DMS 273 (cell line): ENCODE results near the gene PKP4.
A peak's percentile ranks its signal among the peaks of the same experiment; 100 is the strongest.

Source experiments
- DNase-seq: peaks from one replicate; lab custom pipeline; 2025; ENCODE audit not compliant: unreplicated experiment; lab: John Stamatoyannopoulos, UW

The PKP4 gene

GRCh38 chr2:158496986-158497385 lies 40.2 kb downstream of the PKP4 start:
- DNase-seq = no peak

GRCh38 chr2:158497486-158497885 lies 40.7 kb downstream of the PKP4 start:
- no peak for DNase-seq

DNA sequence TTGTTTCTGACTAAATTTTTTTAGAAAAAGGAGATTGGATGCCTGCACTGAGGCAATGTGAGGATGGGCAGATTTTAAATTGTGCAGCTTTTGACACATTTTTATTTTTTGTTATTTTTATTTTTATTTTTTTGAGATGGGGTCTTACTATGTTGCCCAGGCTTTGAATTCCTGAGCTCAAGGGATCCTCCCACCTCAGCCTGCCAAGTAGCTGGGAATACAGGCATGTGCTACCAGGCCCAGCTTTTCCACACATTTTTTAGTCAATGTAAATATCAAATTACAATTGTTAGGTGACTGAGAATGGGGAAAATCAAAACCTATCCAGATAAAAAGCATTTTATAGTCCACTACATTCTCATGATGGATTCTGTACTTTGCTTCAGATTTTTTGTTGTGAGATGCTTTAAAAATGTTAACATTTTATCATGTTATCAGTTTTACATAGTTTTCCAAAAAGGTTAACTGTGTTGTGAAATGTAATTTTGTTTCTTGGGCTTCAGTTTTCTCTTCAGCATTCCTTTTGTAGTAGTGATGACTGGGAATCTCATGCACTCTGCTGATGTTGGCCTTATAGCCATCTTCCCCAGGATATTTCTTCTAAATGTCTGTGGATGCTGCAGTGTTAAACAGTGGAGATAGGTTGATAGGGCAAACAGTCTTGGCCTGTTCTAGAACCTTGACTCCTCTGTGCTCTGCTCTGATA lies 41.4 kb downstream of the PKP4 start:
- DNase-seq = no peak

DNA sequence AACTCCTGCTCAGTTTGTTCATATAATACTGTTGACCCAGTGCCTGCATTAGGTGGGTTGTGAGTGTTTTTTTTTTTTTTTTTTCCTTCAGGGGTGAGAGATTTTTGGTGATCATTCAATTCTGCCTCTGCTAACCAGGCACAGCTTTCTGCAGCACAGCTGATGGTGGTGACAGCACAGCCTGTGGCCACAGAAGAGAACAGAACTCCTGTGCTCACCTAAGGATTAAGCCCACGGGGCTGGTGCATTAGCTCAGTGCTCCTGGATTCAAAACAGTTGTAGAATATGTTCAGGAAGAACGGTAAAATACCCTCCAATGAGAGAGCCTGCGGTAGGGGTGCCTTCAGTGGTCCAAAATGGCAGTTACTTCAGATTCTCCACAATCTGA lies 42.0 kb downstream of the PKP4 start:
- no peak for DNase-seq

- no peak for DNase-seq
Observed at GRCh38 chr2:158499383-158499782, 42.6 kb downstream of the PKP4 start.

DNA sequence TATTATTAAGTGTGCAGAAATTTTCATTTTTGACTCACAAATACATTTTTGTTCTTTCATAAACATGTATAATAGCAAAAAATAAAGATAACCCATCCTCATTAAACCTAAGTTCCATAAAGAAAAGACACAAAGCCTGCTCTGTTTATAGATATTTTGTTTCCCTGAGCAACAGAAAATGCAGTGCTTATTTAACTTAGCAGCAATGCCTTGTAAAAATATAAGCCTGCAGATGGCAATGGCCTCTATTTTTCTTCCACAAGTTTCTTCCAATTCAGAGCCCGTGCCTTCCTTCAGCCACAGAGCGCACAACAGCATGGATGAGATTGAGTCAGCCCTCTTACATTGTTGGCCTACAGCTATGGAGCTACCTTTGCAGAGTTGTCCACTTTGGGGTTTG lies 43.6 kb downstream of the PKP4 start:
- DNase-seq = no peak

GRCh38 chr2:158501301-158501700 lies 44.5 kb downstream of the PKP4 start:
- DNase-seq = peak; percentile 80

GRCh38 chr2:158502974-158503373 lies 46.2 kb downstream of the PKP4 start:
- DNase-seq = no peak

DNA sequence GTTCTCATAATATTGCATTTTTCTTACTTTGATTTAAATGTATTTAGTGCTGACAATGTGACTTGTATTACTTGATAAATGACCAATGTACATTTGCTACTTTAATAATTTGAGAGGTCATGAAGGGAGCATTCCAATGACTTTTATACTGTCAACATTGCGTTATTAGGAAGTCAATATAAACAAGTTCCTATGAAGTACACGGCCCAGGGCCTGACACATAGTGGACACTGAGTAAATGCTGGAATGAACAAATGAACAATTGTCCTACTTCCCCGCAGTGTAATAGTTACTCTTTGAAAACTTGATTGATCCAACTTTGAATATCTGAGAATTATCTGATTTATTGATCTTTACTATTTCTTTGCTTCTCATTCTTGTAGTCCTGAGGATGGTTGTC lies 47.3 kb downstream of the PKP4 start:
- no peak for DNase-seq

DNA sequence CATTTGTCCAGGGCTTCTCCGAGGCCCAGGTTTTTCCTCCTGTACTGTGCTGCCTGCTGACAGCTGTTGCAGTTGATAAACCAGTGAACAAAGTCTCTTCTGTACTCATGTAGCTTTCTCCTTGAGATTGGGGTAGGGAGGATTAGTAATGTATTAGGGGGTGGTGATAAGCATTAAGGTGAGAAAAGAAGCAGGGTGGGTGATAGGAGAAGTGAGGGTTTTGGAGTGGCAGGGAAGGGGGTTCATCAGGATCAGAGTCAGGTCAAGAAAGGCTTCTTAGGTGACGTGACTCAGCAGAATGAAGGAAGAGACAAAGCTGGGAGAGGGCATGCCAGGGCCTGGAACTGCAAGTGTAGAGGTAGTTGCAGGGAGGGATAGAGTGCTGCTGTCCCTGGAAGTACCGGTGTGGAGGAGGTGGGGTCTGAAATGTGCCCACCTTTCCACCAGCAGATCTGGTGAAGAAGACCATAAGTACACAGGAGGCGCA lies 48.7 kb downstream of the PKP4 start:
- DNase-seq = peak; percentile 55

DNA sequence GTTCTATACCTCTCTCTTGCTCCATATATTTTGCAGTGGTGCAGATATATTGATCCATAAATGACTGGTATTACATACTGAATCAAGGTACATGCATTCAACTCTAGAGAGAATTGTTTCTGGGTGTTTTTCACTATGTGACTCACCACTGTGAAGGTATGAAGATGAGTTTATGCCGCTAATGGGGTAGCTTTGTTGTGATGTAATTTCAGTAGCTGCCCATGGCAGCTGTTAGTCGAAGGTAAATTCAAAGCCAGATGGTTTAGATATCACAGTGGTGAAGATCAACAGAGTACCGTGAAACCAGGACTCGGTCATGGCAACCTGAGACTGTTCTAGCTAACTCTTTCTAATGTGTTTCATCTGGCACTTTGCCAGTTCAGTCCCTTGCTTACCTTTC lies 50.4 kb downstream of the PKP4 start:
- peak; percentile 87 for DNase-seq

DNA sequence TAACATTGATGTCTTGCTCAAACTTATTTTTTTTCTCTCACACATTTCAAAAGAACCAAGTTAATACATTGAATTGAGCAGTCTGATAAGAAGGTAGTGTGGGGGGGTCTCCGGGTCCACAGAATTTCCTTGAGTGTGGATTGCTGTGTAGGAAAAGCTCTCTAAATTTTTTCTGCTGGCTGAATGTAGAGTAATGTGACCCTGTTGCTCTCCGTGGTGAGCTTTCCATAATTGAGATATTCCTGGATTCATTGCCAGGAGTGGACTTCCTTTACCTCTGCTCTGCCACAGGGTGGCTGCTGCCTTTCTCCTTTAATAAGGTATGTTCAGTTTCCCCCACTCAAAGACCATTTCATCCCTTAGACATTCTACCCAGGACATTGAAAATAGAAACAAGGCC lies 50.9 kb downstream of the PKP4 start:
- peak; percentile 25 for DNase-seq

GRCh38 chr2:158509928-158510797 lies 53.4 kb downstream of the PKP4 start:
- no peak for DNase-seq

DNA sequence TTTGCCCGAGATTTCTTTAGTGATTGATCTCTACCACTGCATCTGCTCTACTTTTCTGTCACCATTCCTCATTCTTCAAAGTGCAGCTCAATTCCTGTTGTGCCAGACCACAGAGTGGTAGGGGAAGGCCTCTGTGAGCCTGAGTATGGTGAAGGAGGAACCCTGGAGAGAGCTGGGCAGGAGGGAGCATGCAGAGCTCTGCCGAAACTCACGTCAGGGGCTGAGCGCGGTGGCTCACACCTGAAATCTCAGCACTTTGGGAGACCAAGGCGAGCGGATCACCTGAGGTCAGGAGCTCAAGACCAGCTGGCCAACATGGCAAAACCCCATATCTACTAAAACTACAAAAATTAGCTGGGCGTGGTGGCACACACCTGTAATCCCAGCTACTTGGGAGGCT lies 54.1 kb downstream of the PKP4 start:
- no peak for DNase-seq

DNA sequence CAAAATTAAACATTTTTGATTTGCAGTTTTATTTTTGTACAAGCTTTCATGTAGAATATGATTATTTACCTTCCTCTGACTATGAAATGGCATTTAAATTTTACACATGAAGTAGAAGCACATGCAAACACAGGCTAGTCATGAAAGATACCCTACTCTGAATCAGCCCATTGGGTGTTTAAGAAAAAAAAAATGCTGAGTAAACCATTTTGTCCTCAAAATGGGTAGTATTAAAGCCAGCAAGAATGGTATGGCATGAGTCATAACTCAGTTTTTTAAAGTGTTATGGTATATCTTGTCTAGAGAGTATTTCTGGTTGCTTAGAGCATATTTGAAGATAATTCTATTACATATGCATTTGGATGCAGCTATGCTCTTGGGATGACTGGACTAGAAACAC lies 55.0 kb downstream of the PKP4 start:
- DNase-seq = no peak

- DNase-seq = peak; percentile 39
Observed at GRCh38 chr2:158512323-158512722, 55.6 kb downstream of the PKP4 start.

- no peak for DNase-seq
Observed at GRCh38 chr2:158513841-158514240, 57.1 kb downstream of the PKP4 start.

- DNase-seq = peak; percentile 35
Observed at GRCh38 chr2:158518084-158518483, 61.3 kb downstream of the PKP4 start.

DNA sequence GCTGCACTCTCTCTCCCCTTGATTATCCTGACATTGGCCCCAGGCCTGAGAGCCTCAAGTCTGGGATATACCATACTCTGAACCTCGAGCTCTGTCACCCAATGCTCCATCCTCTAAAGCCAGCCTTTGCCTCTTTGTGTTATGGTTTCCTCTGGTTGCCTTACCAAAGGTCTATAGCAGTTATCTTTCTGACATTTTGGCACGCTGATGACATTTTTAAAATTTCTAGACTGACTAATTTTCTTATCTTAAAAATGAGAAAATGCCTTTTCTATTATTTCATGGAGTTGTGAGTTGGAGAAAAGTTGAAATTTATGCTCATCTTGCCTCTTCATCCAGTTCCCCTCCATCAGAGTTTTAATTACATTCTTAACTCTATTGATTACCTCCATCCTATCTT lies 62.7 kb downstream of the PKP4 start:
- DNase-seq = no peak

- DNase-seq = no peak
Observed at GRCh38 chr2:158529379-158530259, 72.9 kb downstream of the PKP4 start.

DNA sequence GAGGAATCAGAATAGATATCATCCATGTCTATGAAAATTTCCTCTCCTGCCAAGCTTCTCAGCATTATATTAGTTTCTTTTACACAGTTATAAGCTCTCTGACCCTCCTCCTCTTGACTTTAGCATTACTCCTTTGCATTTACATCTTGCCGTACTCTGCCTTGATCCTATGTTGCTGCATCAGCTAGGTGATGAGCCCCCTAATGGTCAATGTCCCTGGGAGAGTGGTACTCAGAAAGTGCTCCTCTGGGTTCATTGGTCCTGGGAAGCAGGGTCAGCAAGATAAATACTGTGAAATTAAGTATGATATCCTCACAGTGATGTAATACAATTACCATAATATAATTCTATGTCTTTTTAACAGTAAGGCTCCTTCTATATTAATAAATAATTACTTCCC lies 74.1 kb downstream of the PKP4 start:
- no peak for DNase-seq
